Natural killer cell (primary cell): Measurements from ENCODE around the gene MORC1. TPM values are rescaled to one million over a fixed set of nuclear protein-coding genes. Genes with fewer than 3 reads are reported as not detected.

ENCODE experiments used
- ATAC-seq, 3 donors: fragments of 150-1000 bp in 2 of 3; fragments of 200-7000 bp in 1 of 3; cut with Tn5 transposase; 1 replicate in 1 of 3; 2 replicates in 2 of 3; pipeline ENCODE4 v1.10.0; 2021; ENCODE audit warnings: mild to moderate bottlenecking in 2 of 3, moderate library complexity in 2 of 3
- DNase-seq, 2 donors: peaks; one replicate each; pipeline versions ENCODE4 v3.0.0 to v3.0.0-alpha.2; 2013 to 2021; ENCODE audit warnings: mixed read lengths in 1 of 2
- H3K27ac ChIP-seq: one replicate; pipeline ENCODE4 v1.5.1; 2013; ENCODE audit warnings: mild to moderate bottlenecking, low read length
- H3K27me3 ChIP-seq: one replicate; pipeline ENCODE4 v1.6.1; 2013; ENCODE audit warnings: low read length; ENCODE audit not compliant: control insufficient read depth, insufficient read depth
- H3K36me3 ChIP-seq: one replicate; pipeline ENCODE4 v1.6.1; 2013; ENCODE audit warnings: low read length; ENCODE audit not compliant: control insufficient read depth, insufficient read depth
- H3K4me1 ChIP-seq: one replicate; pipeline ENCODE4 v1.6.1; 2013; ENCODE audit warnings: low read length; ENCODE audit not compliant: control insufficient read depth, insufficient read depth
- H3K4me3 ChIP-seq: one replicate; pipeline ENCODE4 v1.5.1; 2013; ENCODE audit warnings: low read length
- H3K9me3 ChIP-seq: one replicate; pipeline ENCODE4 v1.6.1; 2013; ENCODE audit warnings: low read length; ENCODE audit not compliant: control insufficient read depth, insufficient read depth
- H3K27ac Mint-ChIP-seq, 2 donors: one replicate each; pipeline ENCODE4 v1.8.0; 2022; ENCODE audit warnings: mild to moderate bottlenecking in 2 of 2, mixed read lengths in 2 of 2, moderate library complexity in 1 of 2
- H3K27me3 Mint-ChIP-seq, 2 donors: one replicate each; pipeline ENCODE4 v1.8.0; 2022; ENCODE audit warnings: low read depth in 2 of 2, mixed read lengths in 2 of 2
- H3K36me3 Mint-ChIP-seq: one replicate; pipeline ENCODE4 v1.8.0; 2022; ENCODE audit warnings: mixed read lengths
- H3K4me1 Mint-ChIP-seq, 2 donors: one replicate each; pipeline ENCODE4 v1.8.0; 2022; ENCODE audit warnings: mixed read lengths in 2 of 2
- H3K4me3 Mint-ChIP-seq: one replicate; pipeline ENCODE4 v1.8.0; 2022; ENCODE audit warnings: mild to moderate bottlenecking, moderate library complexity, mixed read lengths
- H3K9me3 Mint-ChIP-seq, 2 donors: one replicate each; pipeline ENCODE4 v1.8.0; 2022; ENCODE audit warnings: mixed read lengths in 2 of 2
- whole genome bisulfite sequencing: methylation state at CpG from one replicate; pipeline ENCODE4 v1.1.7; 2013; ENCODE audit warnings: missing lambda C conversion rate; ENCODE audit not compliant: insufficient coverage; 5-methylcytosine and 5-hydroxymethylcytosine counted together
- intact Hi-C: fragments of 100-400 bp; cut with micrococcal nuclease; formaldehyde crosslinking; loops from one replicate; pipeline ENCODE4 v1.14.2; 2022
- total RNA-seq, 4 donors: library from RNA; stranded (reverse); fragments of 120-200 nt in 1 of 4; gene quantifications; one replicate each; pipeline versions ENCODE4 v1.2.3 to v1.2.4, GENCODE V29; 2013 to 2022
- TF ChIP-seq, protein P1 (sequence below): fragments of 200-600 bp; IDR thresholded peaks from one replicate; pipeline ENCODE4 v1.8.0; 2022; ENCODE audit warnings: antibody characterized with exemption

The MORC1 gene
- total RNA-seq, 3 donors from 2014 or later (not counting 1 experiment from before 2014, with no cell fraction given) = 0.12 TPM; not detected in 2

DNA sequence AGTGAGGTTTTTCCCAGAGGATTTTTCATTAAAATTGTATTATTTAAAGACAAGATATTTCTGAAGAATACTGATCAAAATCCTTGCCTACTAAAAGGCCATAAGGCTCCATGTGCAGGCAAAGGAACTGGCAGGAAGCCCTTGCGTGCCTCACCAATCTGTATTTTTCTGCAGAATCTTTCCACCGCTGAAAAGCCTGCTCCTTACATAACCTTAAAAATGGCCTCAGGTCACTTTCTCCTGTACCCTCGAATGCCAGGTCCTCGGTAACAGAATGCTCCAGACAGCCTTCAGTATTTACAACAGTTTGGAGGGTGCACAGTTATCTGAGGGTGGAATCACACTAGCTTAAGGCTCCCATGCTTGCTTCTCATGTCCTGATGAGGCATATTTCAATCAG lies 3.2 kb downstream of the MORC1 start:
- DNase-seq (no peak), ATAC-seq (no peak)
- Histone ChIP-seq H3K27ac (no peak overlapping the region), H3K9me3 (no peaks in the 10 kb centered on the region), H3K4me3 (no peak overlapping the region), H3K27me3 (peaks cover 2% of the 10 kb centered on the region), H3K36me3 (no peaks in the 10 kb centered on the region), H3K4me1 (no peaks in the 10 kb centered on the region)
- H3K4me1 Mint-ChIP-seq = no peaks in the 10 kb centered on the region
- H3K9me3 Mint-ChIP-seq = no peaks in the 10 kb centered on the region
- intact Hi-C loops = no loop called here
- H3K27ac Mint-ChIP-seq = no peak overlapping the region
- no peaks in the 10 kb centered on the region for H3K27me3 Mint-ChIP-seq
- 97% methylated on average over 3 of the region's 4 CpGs for WGBS
- TF ChIP-seq, protein P1, sequence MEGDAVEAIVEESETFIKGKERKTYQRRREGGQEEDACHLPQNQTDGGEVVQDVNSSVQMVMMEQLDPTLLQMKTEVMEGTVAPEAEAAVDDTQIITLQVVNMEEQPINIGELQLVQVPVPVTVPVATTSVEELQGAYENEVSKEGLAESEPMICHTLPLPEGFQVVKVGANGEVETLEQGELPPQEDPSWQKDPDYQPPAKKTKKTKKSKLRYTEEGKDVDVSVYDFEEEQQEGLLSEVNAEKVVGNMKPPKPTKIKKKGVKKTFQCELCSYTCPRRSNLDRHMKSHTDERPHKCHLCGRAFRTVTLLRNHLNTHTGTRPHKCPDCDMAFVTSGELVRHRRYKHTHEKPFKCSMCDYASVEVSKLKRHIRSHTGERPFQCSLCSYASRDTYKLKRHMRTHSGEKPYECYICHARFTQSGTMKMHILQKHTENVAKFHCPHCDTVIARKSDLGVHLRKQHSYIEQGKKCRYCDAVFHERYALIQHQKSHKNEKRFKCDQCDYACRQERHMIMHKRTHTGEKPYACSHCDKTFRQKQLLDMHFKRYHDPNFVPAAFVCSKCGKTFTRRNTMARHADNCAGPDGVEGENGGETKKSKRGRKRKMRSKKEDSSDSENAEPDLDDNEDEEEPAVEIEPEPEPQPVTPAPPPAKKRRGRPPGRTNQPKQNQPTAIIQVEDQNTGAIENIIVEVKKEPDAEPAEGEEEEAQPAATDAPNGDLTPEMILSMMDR = no peak
- no peak overlapping the region for H3K4me3 Mint-ChIP-seq
- no peaks in the 10 kb centered on the region for H3K36me3 Mint-ChIP-seq

- Histone ChIP-seq H3K9me3 (no peaks in the 10 kb centered on the region), H3K27ac (no peak overlapping the region), H3K4me3 (no peak overlapping the region), H3K4me1 (no peaks in the 10 kb centered on the region), H3K36me3 (no peaks in the 10 kb centered on the region), H3K27me3 (peaks cover 2% of the 10 kb centered on the region)
- Mint-ChIP-seq H3K4me3 (no peak overlapping the region), H3K36me3 (no peaks in the 10 kb centered on the region), H3K27me3 (no peaks in the 10 kb centered on the region), H3K9me3 (no peaks in the 10 kb centered on the region), H3K4me1 (no peaks in the 10 kb centered on the region), H3K27ac (no peak overlapping the region)
- 74% methylated on average over 3 of the region's 4 CpGs for WGBS
- ATAC-seq (no peak), DNase-seq (no peak)
- intact Hi-C loops = no loop called here
- TF ChIP-seq, protein P1 = no peak
These were observed 4.8 kb downstream of the MORC1 start for GRCh38 chr3:109112946-109113760.

DNA sequence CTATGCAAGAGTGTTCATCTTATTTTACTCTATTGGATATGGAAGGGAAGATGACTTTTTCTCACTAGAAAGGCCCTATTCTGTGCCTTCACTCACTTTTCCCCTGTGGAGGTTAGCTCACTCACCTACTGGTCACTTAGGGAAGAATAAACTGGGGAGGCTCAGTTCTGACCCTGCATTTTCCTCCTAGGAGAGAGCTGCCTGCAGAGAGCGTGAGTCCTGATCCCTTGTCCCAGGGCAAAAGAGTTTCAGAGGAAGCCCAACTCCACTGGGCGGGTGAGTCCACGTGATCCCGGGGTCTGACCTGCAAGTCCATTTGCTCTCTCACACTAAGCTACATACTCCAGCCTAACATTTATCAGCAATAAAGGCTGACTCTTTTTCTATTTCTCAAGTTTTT lies 8.4 kb downstream of the MORC1 start:
- intact Hi-C loops = no loop called here
- Histone ChIP-seq H3K36me3 (no peaks in the 10 kb centered on the region), H3K27me3 (peaks cover 2% of the 10 kb centered on the region), H3K9me3 (no peaks in the 10 kb centered on the region), H3K4me3 (no peak overlapping the region), H3K27ac (no peak overlapping the region), H3K4me1 (no peaks in the 10 kb centered on the region)
- 93% methylated on average over 4 of the region's 4 CpGs for WGBS
- DNase-seq (no peak), ATAC-seq (no peak)
- Mint-ChIP-seq H3K4me1 (no peaks in the 10 kb centered on the region), H3K4me3 (no peak overlapping the region), H3K36me3 (no peaks in the 10 kb centered on the region), H3K27ac (no peak overlapping the region), H3K9me3 (peaks cover 6 to 7% of the 10 kb centered on the region in 2 donors), H3K27me3 (peaks cover 0 to 2% of the 10 kb centered on the region in 2 donors)
- TF ChIP-seq, protein P1 = no peak
